GM18502 (cell line): Measurements from ENCODE around the gene OSR1.
"Not testable (repeated sequence)": the region's sequence is repeated elsewhere in the genome, so short reads cannot be mapped to it uniquely, and the experiment has no call there.

Source experiments
- ATAC-seq: cut with Tn5 transposase; IDR thresholded peaks from one replicate; pipeline ENCODE4 v1.9.1; 2021; ENCODE audit warnings: mild to moderate bottlenecking; ENCODE audit not compliant: unreplicated experiment, poor library complexity

The OSR1 gene

DNA sequence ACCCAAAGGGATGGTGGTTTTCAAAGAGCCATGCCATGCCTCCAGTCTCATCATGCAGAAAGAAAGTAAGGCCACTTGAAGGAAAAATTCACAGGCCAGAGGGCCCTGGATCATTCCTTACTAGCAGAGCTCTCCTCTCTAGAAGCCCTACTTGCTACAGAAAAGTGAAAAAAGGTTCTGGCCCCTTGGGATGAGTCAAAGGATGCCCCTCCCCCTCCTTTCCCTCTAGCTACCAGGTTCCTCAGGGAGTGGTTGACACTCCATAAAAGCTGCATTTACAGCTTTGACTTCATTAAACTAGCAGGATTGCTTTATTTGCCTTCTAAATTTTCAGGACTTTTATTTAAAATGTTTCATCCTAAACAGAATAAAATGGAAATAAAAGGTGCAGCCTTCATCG, 21.2 kb downstream of the OSR1 start:
- ATAC-seq, result no peak

DNA sequence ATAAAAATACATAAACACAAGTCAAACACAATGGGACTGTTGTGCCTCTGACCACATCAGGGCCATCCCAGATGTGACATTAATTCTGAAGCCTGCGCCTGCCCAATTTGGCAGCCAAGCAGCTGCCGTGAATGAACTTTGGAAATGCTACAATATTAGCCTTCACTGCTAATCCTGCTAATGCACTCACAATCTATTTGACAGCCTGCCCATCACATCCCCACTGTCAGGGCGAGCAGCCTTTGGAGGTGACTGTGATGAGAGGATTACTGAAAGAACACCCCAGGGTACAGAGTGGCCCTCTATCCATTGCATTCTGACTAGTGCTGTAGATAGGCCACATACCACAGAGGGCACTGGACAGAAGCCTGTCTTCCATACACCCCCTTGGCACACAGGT, 21.6 kb downstream of the OSR1 start:
- no peak for ATAC-seq

DNA sequence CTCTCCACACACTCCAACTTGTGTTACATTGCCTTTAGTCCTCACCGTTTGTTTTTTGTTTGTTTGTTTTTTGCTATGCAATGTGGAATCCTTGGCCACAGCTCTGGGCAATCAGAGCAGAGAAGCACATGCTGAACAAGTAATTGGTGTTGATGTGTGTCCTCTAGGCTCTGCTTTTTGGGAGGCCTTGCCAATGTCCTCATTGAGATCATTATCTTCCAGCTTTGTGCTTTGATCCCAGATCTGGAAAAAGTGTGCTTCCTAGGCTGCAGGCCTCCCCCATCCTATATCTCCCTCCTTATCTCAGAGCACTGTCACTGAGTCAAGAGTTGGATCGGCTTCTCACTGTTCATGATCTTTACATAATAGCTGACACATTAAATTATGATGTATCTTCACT, 25.9 kb downstream of the OSR1 start:
- no peak for ATAC-seq

DNA sequence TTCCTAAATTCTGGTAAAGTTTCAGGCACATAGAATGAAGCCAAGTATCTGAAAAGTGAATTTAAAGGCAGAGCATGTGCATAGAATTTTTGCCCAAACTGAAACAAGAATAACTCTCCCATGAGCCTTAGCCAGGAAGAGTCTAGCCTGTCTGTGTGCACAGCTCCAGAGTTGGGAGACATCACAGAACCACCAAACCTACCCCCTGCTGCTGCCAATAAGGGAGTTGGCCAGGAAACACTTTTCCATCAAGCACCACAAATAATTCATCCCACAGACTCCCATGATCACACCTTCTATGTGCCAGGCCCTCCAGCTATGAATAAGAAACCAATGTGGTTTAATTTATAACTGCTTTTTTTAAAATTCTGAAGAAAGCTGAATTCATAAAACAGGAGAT, 27.0 kb downstream of the OSR1 start:
- no peak for ATAC-seq

DNA sequence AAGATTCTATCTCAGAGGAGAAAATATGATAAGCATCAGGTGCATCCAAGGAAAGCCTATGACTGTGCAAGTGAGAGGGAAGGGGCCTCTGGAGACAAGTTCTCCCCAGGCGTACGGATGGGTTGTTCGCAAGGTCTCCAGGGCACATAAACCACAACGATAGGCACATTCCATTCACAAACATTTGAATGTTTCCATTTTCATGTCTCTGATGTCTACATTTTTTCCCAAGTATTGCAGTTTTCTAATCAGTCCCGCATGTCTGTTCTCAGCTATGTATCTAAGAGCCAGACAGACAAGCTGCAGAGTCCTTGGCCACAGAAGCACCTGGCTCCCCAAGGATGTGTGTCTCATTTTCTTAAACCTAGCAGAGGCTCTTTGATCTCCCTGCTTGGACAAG, 28.0 kb downstream of the OSR1 start:
- no peak for ATAC-seq

DNA sequence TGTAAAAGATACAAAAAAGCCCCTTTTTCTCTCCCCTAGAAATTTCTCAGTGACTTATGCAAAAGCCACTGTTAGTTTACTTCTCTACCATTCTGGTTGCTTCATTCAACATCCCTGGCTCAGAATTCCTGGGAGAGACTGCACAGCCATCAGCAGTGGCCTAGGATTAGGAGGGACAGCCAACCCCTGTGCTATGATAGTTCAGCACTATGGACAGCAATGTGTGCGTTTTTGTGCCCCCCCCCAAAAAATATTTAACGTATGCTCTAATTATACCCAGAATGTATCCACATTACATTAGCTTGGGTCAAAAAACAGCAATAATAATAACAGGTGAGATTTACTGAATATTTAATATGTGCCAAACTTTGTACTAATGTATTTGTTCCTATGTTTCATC, 29.0 kb downstream of the OSR1 start:
- ATAC-seq, result no peak

DNA sequence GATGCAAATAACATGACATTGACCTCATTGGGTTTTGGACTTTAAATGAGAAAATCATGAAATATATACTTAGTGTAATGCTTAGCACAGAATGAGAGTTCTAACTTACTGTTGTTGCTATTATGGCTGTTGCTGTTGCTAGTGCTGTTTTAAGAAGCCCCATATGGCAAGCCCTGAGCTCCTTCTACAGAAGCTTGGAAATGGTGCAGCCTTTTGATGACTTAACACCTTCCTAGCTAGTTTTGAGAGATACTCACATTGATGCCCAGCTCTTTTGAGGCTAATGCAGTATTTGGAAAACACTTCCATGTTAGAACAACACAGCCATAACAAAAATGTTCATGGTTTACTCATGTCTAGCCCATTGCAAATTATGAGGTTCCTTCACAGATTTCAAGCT, 30.9 kb downstream of the OSR1 start:
- no peak for ATAC-seq

DNA sequence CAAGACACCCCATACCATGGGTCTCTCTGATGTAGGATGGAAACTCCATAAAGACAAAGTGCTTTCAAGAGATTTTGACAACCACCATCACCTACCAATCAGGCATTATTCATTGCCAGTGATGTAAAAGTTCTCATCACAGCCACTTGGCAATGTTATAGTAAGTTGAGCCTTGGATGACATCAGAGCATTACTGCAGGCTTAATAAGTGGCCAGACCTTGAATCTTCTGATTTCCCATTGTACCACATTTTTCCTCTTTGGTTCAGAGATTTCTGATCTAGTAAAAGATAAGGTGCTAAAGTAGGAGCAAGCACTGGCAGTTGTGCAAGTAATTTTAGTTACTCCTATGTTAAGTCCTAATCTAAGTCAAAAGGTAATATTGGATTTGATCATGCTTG, 36.5 kb downstream of the OSR1 start:
- ATAC-seq, result no peak

DNA sequence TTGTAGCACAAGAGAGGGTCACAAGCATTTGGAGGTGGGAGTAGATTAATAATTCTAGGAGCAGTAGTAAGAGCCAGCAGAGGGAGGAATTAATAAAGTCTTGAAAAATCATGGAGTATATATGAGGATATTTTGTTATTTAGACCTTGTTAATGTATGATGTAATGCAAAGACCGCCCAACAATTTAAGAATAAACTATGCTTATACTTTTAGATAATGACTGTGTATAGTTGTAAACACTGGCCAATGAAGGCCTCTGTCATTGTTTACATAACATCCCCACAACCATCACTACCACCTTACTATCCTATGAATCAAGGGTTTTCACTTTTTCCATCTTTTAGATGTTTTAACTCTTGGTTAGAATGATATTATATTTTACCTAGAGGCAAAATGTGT, 37.6 kb downstream of the OSR1 start:
- ATAC-seq, result no peak

DNA sequence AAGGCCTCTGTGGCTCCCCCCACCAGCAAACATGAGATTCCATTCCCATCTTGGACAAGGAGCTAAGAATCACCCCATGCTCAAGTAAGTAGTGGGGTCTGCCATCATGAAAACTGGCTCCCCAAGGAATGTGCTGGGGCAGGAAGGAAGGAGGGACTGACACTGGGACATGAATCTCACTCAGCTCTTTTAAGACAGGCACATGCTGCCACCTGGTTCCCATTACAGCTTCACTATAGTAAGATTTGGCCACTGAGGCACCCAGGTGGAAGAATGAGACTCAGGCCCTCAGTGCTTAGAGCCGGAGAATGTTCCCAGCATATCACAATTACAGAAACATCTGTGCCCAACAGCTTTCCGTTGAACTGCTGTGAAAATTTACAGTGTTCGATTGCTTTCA, 38.7 kb downstream of the OSR1 start:
- no peak for ATAC-seq

DNA sequence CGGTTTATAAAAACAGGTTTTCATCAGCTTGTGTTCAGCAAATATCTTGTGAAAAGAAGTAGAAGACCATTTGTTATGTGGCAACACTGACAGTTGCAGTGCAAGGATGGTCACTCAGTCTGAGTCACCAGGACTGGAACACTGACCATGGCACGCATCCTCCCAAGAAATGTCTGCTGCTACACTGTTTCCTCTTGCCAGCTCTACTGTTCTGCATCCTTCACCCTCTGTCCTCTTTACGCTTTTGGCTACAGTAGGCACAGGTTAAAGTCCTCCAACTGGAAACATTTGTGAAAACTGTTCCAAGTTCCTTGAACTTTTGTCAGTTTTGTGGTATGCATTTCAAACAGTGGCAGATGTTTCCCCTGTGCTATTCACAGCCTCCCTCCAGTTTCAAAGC, 39.4 kb downstream of the OSR1 start:
- no peak for ATAC-seq

DNA sequence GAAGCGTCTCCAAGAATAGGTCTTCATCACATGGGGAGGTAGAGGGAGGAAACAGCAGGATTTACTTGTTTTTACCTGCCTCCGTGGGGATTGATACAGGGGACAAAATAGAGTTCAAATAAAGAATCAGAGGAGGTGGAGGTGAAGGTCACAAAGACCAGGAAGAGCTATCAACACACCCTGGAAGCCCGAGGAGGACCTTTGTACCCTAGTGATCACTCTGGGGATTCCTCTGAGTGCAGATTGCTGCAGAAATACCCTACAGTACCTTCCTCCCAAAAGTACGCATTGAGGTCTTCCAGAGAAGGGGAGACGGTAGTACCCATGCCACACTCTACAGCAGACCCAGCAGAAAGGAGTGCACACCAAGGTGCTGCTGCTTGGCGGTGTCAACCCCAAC, 44.9 kb downstream of the OSR1 start:
- no peak for ATAC-seq

DNA sequence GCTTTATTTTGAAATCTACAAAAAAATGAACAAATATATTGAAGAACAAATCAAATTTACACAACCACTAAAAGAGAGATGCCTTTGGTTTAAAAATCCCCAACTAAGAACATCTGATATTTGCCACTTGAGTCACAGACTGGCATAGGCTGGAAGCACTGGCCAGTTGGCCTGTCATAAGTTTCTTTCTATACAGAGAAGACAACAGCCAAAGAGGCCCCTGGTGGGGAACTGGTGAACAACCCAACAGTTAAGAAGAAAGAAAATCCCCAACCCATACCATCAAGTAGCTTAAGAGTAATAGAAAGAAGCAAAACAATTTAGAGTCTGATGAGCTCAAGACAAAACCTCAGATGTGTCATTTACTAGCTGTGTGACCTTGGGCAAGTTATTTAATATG, 45.5 kb downstream of the OSR1 start:
- ATAC-seq, result peak; percentile 80

DNA sequence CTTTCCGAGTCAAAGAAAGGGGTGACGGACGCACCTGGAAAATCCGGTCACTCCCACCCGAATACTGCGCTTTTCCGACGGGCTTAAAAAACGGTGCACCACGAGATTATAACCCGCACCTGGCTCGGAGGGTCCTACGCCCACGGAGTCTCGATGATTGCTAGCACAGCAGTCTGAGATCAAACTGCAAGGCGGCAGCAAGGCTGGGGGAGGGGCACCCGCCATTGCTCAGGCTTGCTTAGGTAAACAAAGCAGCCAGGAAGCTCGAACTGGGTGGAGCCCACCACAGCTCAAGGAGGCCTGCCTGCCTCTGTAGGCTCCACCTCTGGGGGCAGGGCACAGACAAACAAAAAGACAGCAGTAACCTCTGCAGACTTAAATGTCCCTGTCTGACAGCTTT, 52.4 kb downstream of the OSR1 start:
- ATAC-seq, result not testable (repeated sequence)

DNA sequence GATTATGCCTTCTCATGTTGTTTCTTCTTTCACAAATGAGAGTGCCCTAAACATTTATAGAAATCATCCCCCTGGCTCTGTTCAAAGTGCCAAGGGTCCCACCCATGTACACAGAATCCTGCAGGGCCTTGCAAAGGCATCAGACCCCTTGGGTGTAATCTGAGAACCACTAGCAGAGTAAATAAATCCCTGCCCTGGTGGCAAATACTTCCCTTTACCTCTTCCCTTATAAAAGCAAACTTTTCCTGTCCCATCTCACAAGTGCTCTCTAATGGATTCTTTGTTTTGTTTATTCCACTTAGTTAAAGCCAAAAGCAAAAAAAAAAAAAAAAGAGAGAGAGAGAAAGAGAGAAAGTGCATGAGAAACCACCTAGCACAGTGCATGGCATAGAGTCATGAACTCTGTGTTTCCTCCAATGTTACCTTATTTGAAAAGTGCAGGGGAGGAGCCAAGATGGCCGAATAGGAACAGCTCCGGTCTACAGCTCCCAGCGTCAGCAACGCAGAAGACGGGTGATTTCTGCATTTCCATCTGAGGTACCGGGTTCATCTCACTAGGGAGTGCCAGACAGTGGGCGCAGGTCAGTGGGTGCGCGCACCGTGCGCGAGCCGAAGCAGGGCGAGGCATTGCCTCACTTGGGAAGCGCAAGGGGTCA, 52.9 kb downstream of the OSR1 start:
- not testable (repeated sequence) for ATAC-seq

DNA sequence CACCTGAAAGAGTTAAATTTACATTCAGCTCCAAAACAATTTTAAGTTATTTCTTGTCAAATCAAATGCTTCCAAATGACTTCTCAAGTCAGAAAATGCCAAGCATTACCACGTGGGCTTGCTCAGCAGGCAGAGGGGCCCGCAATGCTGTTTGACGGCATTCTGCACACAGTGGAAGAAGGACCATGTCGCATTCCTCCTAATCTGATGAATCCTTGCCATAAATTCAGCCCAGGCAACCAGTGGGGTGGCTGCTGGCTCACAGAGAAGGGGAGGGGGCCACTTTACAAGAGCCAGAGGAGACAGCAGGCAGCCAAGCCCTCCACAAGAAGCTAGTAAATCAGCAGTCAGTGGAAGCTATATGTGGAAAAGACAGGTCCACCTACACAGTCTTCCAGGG, 56.7 kb downstream of the OSR1 start:
- ATAC-seq, result no peak
